ENCODE results near the gene CH25H. TPM values are rescaled to one million over a fixed set of nuclear protein-coding genes. Genes with fewer than 3 reads are reported as not detected.

The CH25H gene
- total RNA-seq, 1 donor from 2014 or later: not detected

- Histone ChIP-seq H4K20me1 (ENCODE audit: low read depth) (no peaks in the 10 kb centered on the region), H3K36me3 (no peaks in the 10 kb centered on the region), H3K27me3 (no peaks in the 10 kb centered on the region), H3F3A (ENCODE audit: low read depth) (no peaks in the 10 kb centered on the region), H3K4me3 (no peak overlapping the region), H3K9me3 (ENCODE audit: low read depth) (no peaks in the 10 kb centered on the region), H3K4me1 (no peaks in the 10 kb centered on the region), H3K27ac (no peak overlapping the region), H3K9ac (no peak overlapping the region), H3K79me2 (ENCODE audit: low read depth) (no peaks in the 10 kb centered on the region), H3K4me2 (no peak overlapping the region), H2AFZ (replicated peaks) (no peak overlapping the region)
- TF ChIP-seq CTCF (IDR thresholded peaks at IDR 0.05) (no peak), EZH2 (IDR thresholded peaks at IDR 0.05) (no peak), EZH2phosphoT487 (IDR thresholded peaks at IDR 0.05) (no peak)
- no peak overlapping the region for H3K4me3 Mint-ChIP-seq
- H3K4me1 Mint-ChIP-seq: no peaks in the 10 kb centered on the region
- no peak overlapping the region for H3K27ac Mint-ChIP-seq
- no peak for DNase-seq (ENCODE audit: low spot score)
- H3K27me3 Mint-ChIP-seq (ENCODE audit: insufficient read depth, low read depth): no peaks in the 10 kb centered on the region
- no peaks in the 10 kb centered on the region for H3K9me3 Mint-ChIP-seq
- H3K36me3 Mint-ChIP-seq: no peaks in the 10 kb centered on the region
Observed at GRCh38 chr10:89159316-89159715, 47.8 kb downstream of the CH25H start.

- TF ChIP-seq EZH2phosphoT487 (IDR thresholded peaks at IDR 0.05): no peak
- no peak for TF ChIP-seq EZH2 (IDR thresholded peaks at IDR 0.05)
- H3K9me3 Mint-ChIP-seq: no peaks in the 10 kb centered on the region
- H3K4me2 ChIP-seq: no peak overlapping the region
Observed at GRCh38 chr10:89158446-89158845, 48.7 kb downstream of the CH25H start.

GRCh38 chr10:89156161-89156835, 50.8 kb downstream of the CH25H start:
- H3K4me3 ChIP-seq: no peak overlapping the region
- Mint-ChIP-seq H3K27ac (no peak overlapping the region), H3K4me3 (no peak overlapping the region), H3K27me3 (ENCODE audit: insufficient read depth, low read depth) (no peaks in the 10 kb centered on the region), H3K36me3 (no peaks in the 10 kb centered on the region), H3K9me3 (no peaks in the 10 kb centered on the region), H3K4me1 (peaks cover 3% of the 10 kb centered on the region)
- no peaks in the 10 kb centered on the region for H3K27me3 ChIP-seq
- TF ChIP-seq EZH2phosphoT487 (IDR thresholded peaks at IDR 0.05) (no peak), EZH2 (IDR thresholded peaks at IDR 0.05) (no peak), CTCF (IDR thresholded peaks at IDR 0.05) (no peak)
- H3K4me1 ChIP-seq: no peaks in the 10 kb centered on the region
- H3K4me2 ChIP-seq: no peak overlapping the region
- no peaks in the 10 kb centered on the region for H4K20me1 ChIP-seq (ENCODE audit: low read depth)
- H3F3A ChIP-seq (ENCODE audit: low read depth): no peaks in the 10 kb centered on the region
- no peaks in the 10 kb centered on the region for H3K36me3 ChIP-seq
- no peaks in the 10 kb centered on the region for H3K9me3 ChIP-seq (ENCODE audit: low read depth)
- H2AFZ ChIP-seq (replicated peaks): no peak overlapping the region
- H3K9ac ChIP-seq: no peak overlapping the region
- DNase-seq (ENCODE audit: low spot score): no peak
- no peak overlapping the region for H3K27ac ChIP-seq
- H3K79me2 ChIP-seq (ENCODE audit: low read depth): no peaks in the 10 kb centered on the region

More at GRCh38 chr10:89158446-89158845, 48.7 kb downstream of the CH25H start:
- Histone ChIP-seq H3K79me2 (ENCODE audit: low read depth) (no peaks in the 10 kb centered on the region), H3K27ac (no peak overlapping the region), H4K20me1 (ENCODE audit: low read depth) (no peaks in the 10 kb centered on the region), H3K36me3 (no peaks in the 10 kb centered on the region), H3K9me3 (ENCODE audit: low read depth) (no peaks in the 10 kb centered on the region), H3F3A (ENCODE audit: low read depth) (no peaks in the 10 kb centered on the region), H3K9ac (no peak overlapping the region), H3K4me1 (no peaks in the 10 kb centered on the region), H2AFZ (replicated peaks) (no peak overlapping the region), H3K27me3 (no peaks in the 10 kb centered on the region), H3K4me3 (no peak overlapping the region)
- Mint-ChIP-seq H3K27me3 (ENCODE audit: insufficient read depth, low read depth) (no peaks in the 10 kb centered on the region), H3K36me3 (no peaks in the 10 kb centered on the region), H3K4me3 (no peak overlapping the region), H3K27ac (no peak overlapping the region), H3K4me1 (no peaks in the 10 kb centered on the region)
- DNase-seq (ENCODE audit: low spot score): no peak

Other genes starting within 250 kb of the CH25H start
- gene FAS, start 216.5 kb downstream of the CH25H start, total RNA-seq (ENCODE audit: low replicate concordance): 9.2 and 11.1 TPM in 2 replicates
- 15.5 and 18.9 TPM in 2 replicates for gene LIPA, start 44.5 kb upstream of the CH25H start, total RNA-seq (ENCODE audit: low replicate concordance)
- 0.06 and 0.22 TPM in 2 replicates for gene IFIT2, start 94.7 kb upstream of the CH25H start, total RNA-seq (ENCODE audit: low replicate concordance)
- 0.06 TPM in 1 of 2 replicates, not detected in the other for gene IFIT3, start 120.7 kb upstream of the CH25H start, total RNA-seq (ENCODE audit: low replicate concordance)
- gene IFIT1B, start 170.7 kb upstream of the CH25H start, total RNA-seq (ENCODE audit: low replicate concordance): not detected in 2 replicates
- gene IFIT1, start 185.3 kb upstream of the CH25H start, total RNA-seq (ENCODE audit: low replicate concordance): 12.4 and 13.2 TPM in 2 replicates
- gene IFIT5, start 207.3 kb upstream of the CH25H start, total RNA-seq (ENCODE audit: low replicate concordance): 5.6 and 7.0 TPM in 2 replicates

Measured in neural progenitor cell (in vitro differentiated cells).